Measurements from ENCODE around the gene PACS1.

DNA sequence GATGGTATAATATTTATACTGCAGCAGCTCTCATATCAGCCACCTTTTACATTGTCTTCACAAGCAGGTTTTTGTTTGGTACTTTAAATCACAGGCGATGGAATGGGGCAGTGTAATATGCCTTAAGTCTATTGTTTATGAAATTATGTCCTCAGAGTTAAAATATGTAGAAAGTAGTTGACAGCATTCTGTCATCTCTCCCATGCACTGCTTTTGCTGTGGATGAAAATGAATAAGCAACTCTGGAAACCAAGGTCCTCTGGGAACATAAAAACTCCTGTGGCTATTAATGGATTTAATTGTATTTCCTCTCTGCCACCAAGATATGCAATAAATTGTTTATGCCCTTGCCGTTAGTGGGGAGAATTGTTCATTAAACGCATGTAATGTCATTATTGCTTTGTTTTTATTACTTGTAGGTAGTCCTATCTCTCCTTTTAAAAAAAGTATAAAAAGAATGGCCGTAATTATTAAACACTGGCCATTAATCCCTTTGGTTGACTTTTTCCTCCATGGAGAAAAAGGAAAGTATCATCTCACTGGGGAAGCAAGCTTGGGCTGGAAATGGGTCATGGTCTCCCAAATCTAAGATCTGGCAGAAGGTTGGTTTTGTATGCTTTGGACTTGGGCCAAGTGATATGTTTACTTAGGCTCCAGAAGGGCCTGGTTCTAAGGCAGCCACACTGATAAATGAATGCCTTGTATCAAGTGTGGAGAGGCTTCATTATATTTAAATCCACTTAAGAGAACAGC is 13.1 kb downstream of the PACS1 start:
- TF ChIP-seq, protein P1, sequence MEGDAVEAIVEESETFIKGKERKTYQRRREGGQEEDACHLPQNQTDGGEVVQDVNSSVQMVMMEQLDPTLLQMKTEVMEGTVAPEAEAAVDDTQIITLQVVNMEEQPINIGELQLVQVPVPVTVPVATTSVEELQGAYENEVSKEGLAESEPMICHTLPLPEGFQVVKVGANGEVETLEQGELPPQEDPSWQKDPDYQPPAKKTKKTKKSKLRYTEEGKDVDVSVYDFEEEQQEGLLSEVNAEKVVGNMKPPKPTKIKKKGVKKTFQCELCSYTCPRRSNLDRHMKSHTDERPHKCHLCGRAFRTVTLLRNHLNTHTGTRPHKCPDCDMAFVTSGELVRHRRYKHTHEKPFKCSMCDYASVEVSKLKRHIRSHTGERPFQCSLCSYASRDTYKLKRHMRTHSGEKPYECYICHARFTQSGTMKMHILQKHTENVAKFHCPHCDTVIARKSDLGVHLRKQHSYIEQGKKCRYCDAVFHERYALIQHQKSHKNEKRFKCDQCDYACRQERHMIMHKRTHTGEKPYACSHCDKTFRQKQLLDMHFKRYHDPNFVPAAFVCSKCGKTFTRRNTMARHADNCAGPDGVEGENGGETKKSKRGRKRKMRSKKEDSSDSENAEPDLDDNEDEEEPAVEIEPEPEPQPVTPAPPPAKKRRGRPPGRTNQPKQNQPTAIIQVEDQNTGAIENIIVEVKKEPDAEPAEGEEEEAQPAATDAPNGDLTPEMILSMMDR (IDR thresholded peaks at IDR 0.05; ENCODE audit: insufficient read depth, low read depth, low read length): no peak
- no peak for TF ChIP-seq EZH2 (IDR thresholded peaks at IDR 0.05; ENCODE audit: insufficient read depth, low read length)

Data from astrocyte (in vitro differentiated cells and primary cell).